H1 (cell line): Measurements from ENCODE around the gene MGLL. TPM values are rescaled to one million over a fixed set of nuclear protein-coding genes. Genes with fewer than 3 reads are reported as not detected.

Source experiments
- CTCF ChIA-PET: fragments of 300-600 bp; sonication (Branson Sonifier 250); formaldehyde crosslinking; loops from one replicate; lab custom pipeline; 2021; ENCODE audit not compliant: partially characterized antibody; lab: Charles Lee
- POLR2A ChIA-PET: fragments of 300-600 bp; sonication (Branson Sonifier 250); formaldehyde crosslinking; loops from one replicate; lab custom pipeline; 2021; ENCODE audit warnings: inconsistent platforms; ENCODE audit not compliant: partially characterized antibody; lab: Charles Lee
- DNase-seq, 2 experiments: peaks; one replicate each; pipeline versions ENCODE4 v3.0.0 to v3.0.0-alpha.2; 2010 to 2022; ENCODE audit warnings: low spot score in 2 of 2, low read depth in 1 of 2, mixed read lengths in 1 of 2
- FAIRE-seq: peaks from 2 replicates; lab custom pipeline; 2011; peaks lifted over from hg19 to GRCh38; lab: Jason Lieb, UNC
- H2AFZ ChIP-seq: 2 replicates; pipeline ENCODE4 v1.8.1; 2012; ENCODE audit warnings: low read length, inconsistent platforms
- H2AK5ac ChIP-seq: 2 replicates; pipeline ENCODE4 v1.6.1; 2013; ENCODE audit warnings: low read depth, low read length
- H2BK120ac ChIP-seq: replicated peaks from 2 replicates; pipeline ENCODE3; 2013; ENCODE audit warnings: low read depth, low read length, inconsistent platforms
- H2BK12ac ChIP-seq: 2 replicates; pipeline ENCODE4 v1.6.1; 2013; ENCODE audit warnings: low read depth, low read length
- H2BK15ac ChIP-seq: 2 replicates; pipeline ENCODE4 v1.6.1; 2013; ENCODE audit warnings: low read length
- H2BK20ac ChIP-seq: 2 replicates; pipeline ENCODE4 v1.6.1; 2013; ENCODE audit warnings: low read length
- H2BK5ac ChIP-seq: 2 replicates; pipeline ENCODE4 v1.6.1; 2013; ENCODE audit warnings: low read depth, low read length
- H3K14ac ChIP-seq: 2 replicates; pipeline ENCODE4 v1.6.1; 2013; ENCODE audit warnings: inconsistent platforms; ENCODE audit not compliant: insufficient read length
- H3K18ac ChIP-seq: 2 replicates; pipeline ENCODE4 v1.6.1; 2013; ENCODE audit warnings: low read length; ENCODE audit errors: extremely low read depth
- H3K23ac ChIP-seq: 2 replicates; pipeline ENCODE4 v1.6.1; 2013; ENCODE audit warnings: inconsistent platforms; ENCODE audit not compliant: insufficient read length
- H3K23me2 ChIP-seq: 2 replicates; pipeline ENCODE4 v1.6.1; 2013; ENCODE audit warnings: low read depth, low read length
- H3K27ac ChIP-seq: 2 replicates; pipeline ENCODE4 v1.6.1; 2011; ENCODE audit warnings: low read depth, low read length, inconsistent platforms
- H3K27me3 ChIP-seq, 4 experiments: replicated peaks in 1 of 4; 1 replicate in 1 of 4; 2 replicates in 3 of 4; pipeline versions ENCODE4 v1.6.1 to v1.8.1; 2011 to 2013; ENCODE audit warnings: low read length in 3 of 4, mild to moderate bottlenecking in 3 of 4, inconsistent platforms in 2 of 4, mixed read lengths in 2 of 4, moderate library complexity in 1 of 4; ENCODE audit not compliant: control insufficient read depth in 3 of 4, insufficient read depth in 3 of 4; ENCODE audit errors: extremely low read depth in 1 of 4
- H3K36me3 ChIP-seq, 4 experiments: 2 replicates each; pipeline versions ENCODE4 v1.6.1 to v1.8.1; 2011 to 2013; ENCODE audit warnings: mild to moderate bottlenecking in 4 of 4, low read length in 3 of 4, moderate library complexity in 2 of 4, control low read depth in 1 of 4, inconsistent platforms in 1 of 4; ENCODE audit not compliant: insufficient read depth in 4 of 4, control insufficient read depth in 2 of 4
- H3K4ac ChIP-seq: replicated peaks from 2 replicates; pipeline ENCODE3; 2013; ENCODE audit warnings: low read length, low read depth, mixed read lengths, inconsistent platforms; ENCODE audit not compliant: insufficient read length
- H3K4me1 ChIP-seq, 4 experiments: replicated peaks in 1 of 4; 1 replicate in 1 of 4; 2 replicates in 3 of 4; pipeline versions ENCODE4 v1.6.1 to v1.8.1; 2011 to 2013; ENCODE audit warnings: low read length in 3 of 4, inconsistent platforms in 2 of 4, mixed read lengths in 1 of 4; ENCODE audit not compliant: insufficient read depth in 4 of 4, control insufficient read depth in 3 of 4
- H3K4me2 ChIP-seq, 2 experiments: 2 replicates each; pipeline versions ENCODE4 v1.6.1 to v1.8.1; 2011 to 2013; ENCODE audit warnings: low read depth in 2 of 2, low read length in 2 of 2, control low read depth in 1 of 2, inconsistent platforms in 1 of 2, mild to moderate bottlenecking in 1 of 2; ENCODE audit not compliant: insufficient read depth in 1 of 2
- H3K4me3 ChIP-seq, 4 experiments: fragments of 200-600, 300-600 bp in 1 of 4; sonication (generic), shearing (Covaris generic), sonication (Bioruptor Twin) in 1 of 4; 2 replicates each; pipeline versions ENCODE4 v1.5.1 to v1.8.1; 2011 to 2016; ENCODE audit warnings: low read length in 4 of 4, low read depth in 3 of 4, control low read depth in 2 of 4, inconsistent platforms in 2 of 4, mild to moderate bottlenecking in 2 of 4, mixed read lengths in 1 of 4, moderate library complexity in 1 of 4; ENCODE audit not compliant: insufficient read depth in 2 of 4; ENCODE audit errors: extremely low read depth in 1 of 4
- H3K56ac ChIP-seq: replicated peaks from 2 replicates; pipeline ENCODE3; 2013; ENCODE audit warnings: low read depth, mild to moderate bottlenecking, mixed read lengths, low read length, inconsistent platforms; ENCODE audit not compliant: insufficient read length
- H3K79me1 ChIP-seq: 2 replicates; pipeline ENCODE4 v1.6.1; 2013; ENCODE audit warnings: low read depth, low read length, control low read depth
- H3K79me2 ChIP-seq, 2 experiments: 2 replicates each; pipeline versions ENCODE4 v1.6.1 to v1.8.1; 2012 to 2013; ENCODE audit warnings: low read length in 2 of 2, mild to moderate bottlenecking in 2 of 2, inconsistent platforms in 1 of 2; ENCODE audit not compliant: insufficient read depth in 2 of 2, control insufficient read depth in 1 of 2
- H3K9ac ChIP-seq, 4 experiments: replicated peaks in 1 of 4; 1 replicate in 1 of 4; 2 replicates in 3 of 4; pipeline versions ENCODE4 v1.6.1 to v1.8.1; 2011 to 2013; ENCODE audit warnings: low read depth in 3 of 4, low read length in 3 of 4, control low read depth in 2 of 4, mild to moderate bottlenecking in 2 of 4, moderate library complexity in 2 of 4, inconsistent platforms in 1 of 4; ENCODE audit errors: extremely low read depth in 1 of 4
- H3K9me3 ChIP-seq, 2 experiments: 2 replicates each; pipeline versions ENCODE4 v1.6.1 to v1.8.1; 2012 to 2013; ENCODE audit warnings: mild to moderate bottlenecking in 2 of 2, moderate library complexity in 2 of 2, control low read depth in 1 of 2, inconsistent platforms in 1 of 2, low read depth in 1 of 2, low read length in 1 of 2, mixed read lengths in 1 of 2; ENCODE audit not compliant: insufficient read depth in 2 of 2
- H4K20me1 ChIP-seq, 2 experiments: replicated peaks in 1 of 2; 2 replicates each; pipeline versions ENCODE3 to v1.8.1; 2011 to 2013; ENCODE audit warnings: inconsistent platforms in 2 of 2, low read length in 2 of 2, mild to moderate bottlenecking in 1 of 2; ENCODE audit not compliant: insufficient read depth in 2 of 2, control insufficient read depth in 1 of 2
- H4K5ac ChIP-seq: 2 replicates; pipeline ENCODE4 v1.6.1; 2013; ENCODE audit warnings: low read length, low read depth, mixed read lengths, inconsistent platforms; ENCODE audit not compliant: insufficient read length
- H4K8ac ChIP-seq: 2 replicates; pipeline ENCODE4 v1.8.0; 2013; ENCODE audit warnings: mild to moderate bottlenecking, moderate library complexity, low read length, inconsistent platforms; ENCODE audit not compliant: insufficient read depth; ENCODE audit errors: extremely low read depth
- H4K91ac ChIP-seq: replicated peaks from 2 replicates; pipeline ENCODE3; 2013; ENCODE audit warnings: low read length, mixed read lengths, inconsistent platforms; ENCODE audit not compliant: insufficient read length
- ATF3 ChIP-seq: IDR thresholded peaks from 2 replicates; pipeline ENCODE4 v1.6.1; 2011; ENCODE audit warnings: low read depth, mild to moderate bottlenecking, low read length; ENCODE audit not compliant: insufficient read depth
- BRCA1 ChIP-seq: IDR thresholded peaks from 2 replicates; pipeline ENCODE4 v1.6.1; 2012; ENCODE audit warnings: low read depth, low read length, improper control_type of control experiment
- JUND ChIP-seq: IDR thresholded peaks from 2 replicates; pipeline ENCODE4 v1.6.1; 2011; ENCODE audit warnings: mild to moderate bottlenecking, improper control_type of control experiment, low read length
- KDM1A ChIP-seq: fragments of 200-600, 300-600 bp; sonication (generic); IDR thresholded peaks from 2 replicates; pipeline ENCODE4 v1.7.1; 2016; ENCODE audit warnings: mild to moderate bottlenecking, low read length, borderline replicate concordance
- KDM4A ChIP-seq: IDR thresholded peaks from one replicate; pipeline ENCODE4 v1.7.1; 2012; ENCODE audit warnings: low read depth, mild to moderate bottlenecking, moderate library complexity, low read length, inconsistent platforms; ENCODE audit not compliant: severe bottlenecking
- NRF1 ChIP-seq: IDR thresholded peaks from 2 replicates; pipeline ENCODE4 v1.6.1; 2011; ENCODE audit warnings: mild to moderate bottlenecking, low read depth, low read length, improper control_type of control experiment
- POLR2A ChIP-seq, 2 experiments: IDR thresholded peaks; 1 replicate in 1 of 2; 2 replicates in 1 of 2; pipeline ENCODE4 v1.6.1; 2011; ENCODE audit warnings: low read depth in 2 of 2, low read length in 2 of 2, mild to moderate bottlenecking in 2 of 2; ENCODE audit errors: control extremely low read depth in 1 of 2
- RAD21 ChIP-seq, 2 experiments: IDR thresholded peaks in 1 of 2; conservative IDR thresholded peaks in 1 of 2; 2 replicates each; pipeline ENCODE4 v1.6.1; 2011; ENCODE audit warnings: low read depth in 2 of 2, low read length in 2 of 2, improper control_type of control experiment in 1 of 2, inconsistent platforms in 1 of 2, mild to moderate bottlenecking in 1 of 2, moderate library complexity in 1 of 2
- SP4 ChIP-seq: IDR thresholded peaks from 2 replicates; pipeline ENCODE4 v1.6.1; 2012; ENCODE audit warnings: low read length, inconsistent platforms
- WGBS, 2 experiments: shearing (Covaris generic) in 1 of 2; methylation state at CpG; one replicate each; pipeline versions ENCODE4 v1.1.6 to v1.1.7; 2013 to 2015; ENCODE audit warnings: low lambda C conversion rate in 2 of 2, mixed read lengths in 2 of 2, inconsistent platforms in 1 of 2, low coverage in 1 of 2, missing lambda C conversion rate in 1 of 2; ENCODE audit not compliant: insufficient replicate concordance in 2 of 2, insufficient coverage in 1 of 2, insufficient read length in 1 of 2; ENCODE audit errors: extremely low coverage in 1 of 2, missing lambda C conversion rate in 1 of 2; 5-methylcytosine and 5-hydroxymethylcytosine counted together
- polyA plus RNA-seq, 7 experiments: library from polyadenylated mRNA; depleted of rRNA in 3 of 7; stranded (reverse) in 5 of 7; unstranded in 2 of 7; fragments of >200 nt in 5 of 7; fragments of 200-250 nt in 2 of 7; gene quantifications; 1 replicate in 5 of 7; 2 replicates in 1 of 7; 4 replicates in 1 of 7; pipeline versions ENCODE4 v1.2.1 to v1.2.3, GENCODE V29; 2011 to 2013; ENCODE audit warnings: missing spikeins in 2 of 7, mixed read lengths in 2 of 7
- total RNA-seq: library from RNA; stranded (reverse); fragmentation: NEBNext Ultra II Directional; extraction: Animal tissue kit (Norgen Biotek cat#: 25700); gene quantifications from 2 replicates; pipeline ENCODE4 v1.2.1, GENCODE V29; 2021

Gene MGLL
- total and polyA plus RNA-seq, 2 of the 8 experiments (the other 6 are each of a cell fraction or from before 2014, with no cell fraction given) = 0.05 to 0.34 TPM

GRCh38 chr3:127840671-127841070, 18.4 kb upstream of the MGLL start:
- Histone ChIP-seq H4K8ac (no peak overlapping the region), H3K27ac (no peak overlapping the region), H2BK12ac (no peak overlapping the region), H3K4ac (no peak overlapping the region), H2AFZ (no peak overlapping the region), H3K18ac (no peak overlapping the region), H2BK20ac (no peak overlapping the region), H3K4me2 (no peak overlapping the region), H3K4me3 (no peak overlapping the region), H3K9me3 (no peaks in the 10 kb centered on the region), H2BK120ac (no peak overlapping the region), H4K5ac (no peak overlapping the region), H3K79me2 (no peaks in the 10 kb centered on the region), H3K56ac (no peak overlapping the region), H3K23me2 (no peaks in the 10 kb centered on the region), H3K14ac (no peak overlapping the region), H3K27me3 (no peaks in the 10 kb centered on the region), H2BK15ac (no peak overlapping the region), H2BK5ac (no peak overlapping the region), H2AK5ac (no peak overlapping the region), H3K79me1 (no peaks in the 10 kb centered on the region), H3K23ac (no peak overlapping the region), H4K20me1 (no peaks in the 10 kb centered on the region), H3K9ac (no peak overlapping the region)
- ChIA-PET POLR2A (no interaction called here), CTCF (interaction anchor here (0.8 to 1.6 kb wide), 3 partner anchors 120 to 161 kb away, joined by 3 to 4 read pairs (median 3); no protein-coding TSS in a partner anchor)
- WGBS, 2 experiments = 89% methylated on average over 8 of the region's 8 CpGs; no CpG with 5 or more reads in 1 of the 2 experiments
- peak in 1 of 2 experiments; percentile 4 for DNase-seq
- no peak for FAIRE-seq
- TF ChIP-seq RAD21 (IDR thresholded peaks at IDR 0.05 in 1 of 2, conservative IDR thresholded peaks at IDR 0.05 in 1 of 2; ENCODE audit: low read depth in 2 of 2, low read length in 2 of 2) = no peak
- no peak for TF ChIP-seq NRF1
- TF ChIP-seq KDM4A = no peak
- no peak for TF ChIP-seq KDM1A
- no peak for TF ChIP-seq POLR2A (IDR thresholded peaks at IDR 0.05; ENCODE audit: control extremely low read depth in 1 of 2, low read depth in 2 of 2, low read length in 2 of 2)
- TF ChIP-seq BRCA1 = no peak
- no peak for TF ChIP-seq JUND
- TF ChIP-seq SP4 = no peak
- no peak for TF ChIP-seq ATF3
- TF ChIP-seq, all 59 proteins: peak for 0
- Histone ChIP-seq H3K36me3 (no peaks in the 10 kb centered on the region), H3K4me1 (peaks cover 0 to 3% (median 1%) of the 10 kb centered on the region in 4 experiments; a peak in 2 of 7 replicates), H4K91ac (no peak overlapping the region)
